GM23338 (cell line): ENCODE measurements around the gene ANKRD11.

Source experiments
- EZH2 ChIP-seq: fragments of 200-600 bp; sonication (generic); IDR thresholded peaks from one replicate; pipeline ENCODE4 v1.8.0; 2017; ENCODE audit warnings: antibody characterized with exemption, mild to moderate bottlenecking, low read depth; ENCODE audit not compliant: unreplicated experiment
- EZH2phosphoT487 ChIP-seq: fragments of 200-600 bp; sonication (generic); IDR thresholded peaks from one replicate; pipeline ENCODE4 v1.8.1; 2018; ENCODE audit warnings: antibody characterized with exemption; ENCODE audit not compliant: unreplicated experiment
- POLR2AphosphoS5 ChIP-seq: IDR thresholded peaks from 2 replicates; pipeline ENCODE4 v1.6.1; 2016; ENCODE audit warnings: antibody characterized with exemption, low read depth
- STAT1 ChIP-seq: IDR thresholded peaks from one replicate; pipeline ENCODE4 v1.6.1; 2016; ENCODE audit warnings: antibody characterized with exemption; ENCODE audit not compliant: unreplicated experiment
- TF ChIP-seq, protein P1 (sequence below), 2 experiments: fragments of 200-600 bp in 1 of 2; sonication (generic) in 1 of 2; conservative IDR thresholded peaks; 2 replicates each; pipeline versions ENCODE4 v1.5.1 to v1.6.1; 2016 to 2017; ENCODE audit warnings: antibody characterized with exemption in 2 of 2, low read depth in 2 of 2, mild to moderate bottlenecking in 2 of 2, moderate library complexity in 1 of 2

DNA sequence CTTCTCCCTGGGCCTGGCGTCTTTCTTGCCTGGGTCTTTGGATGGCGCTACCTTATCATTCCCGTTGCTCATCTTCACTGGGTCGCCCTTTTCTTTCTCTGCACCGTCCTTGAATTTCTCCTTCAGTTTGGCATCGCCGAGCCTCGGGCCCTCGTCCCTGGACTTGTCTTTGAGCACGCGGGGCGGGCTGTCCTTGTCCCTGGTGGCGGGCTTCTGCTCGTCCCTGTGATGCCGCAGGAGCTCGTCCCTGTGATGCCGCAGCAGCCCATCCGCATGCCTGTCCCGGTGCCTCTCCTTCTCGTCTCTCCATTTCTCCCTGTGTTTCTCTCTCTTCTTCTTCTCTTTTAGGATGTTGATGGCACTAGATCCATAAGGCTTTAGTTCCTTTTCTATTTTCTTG, 208.5 kb downstream of the ANKRD11 start:
- TF ChIP-seq STAT1, result no peak
- TF ChIP-seq EZH2, result no peak
- TF ChIP-seq, protein P1, sequence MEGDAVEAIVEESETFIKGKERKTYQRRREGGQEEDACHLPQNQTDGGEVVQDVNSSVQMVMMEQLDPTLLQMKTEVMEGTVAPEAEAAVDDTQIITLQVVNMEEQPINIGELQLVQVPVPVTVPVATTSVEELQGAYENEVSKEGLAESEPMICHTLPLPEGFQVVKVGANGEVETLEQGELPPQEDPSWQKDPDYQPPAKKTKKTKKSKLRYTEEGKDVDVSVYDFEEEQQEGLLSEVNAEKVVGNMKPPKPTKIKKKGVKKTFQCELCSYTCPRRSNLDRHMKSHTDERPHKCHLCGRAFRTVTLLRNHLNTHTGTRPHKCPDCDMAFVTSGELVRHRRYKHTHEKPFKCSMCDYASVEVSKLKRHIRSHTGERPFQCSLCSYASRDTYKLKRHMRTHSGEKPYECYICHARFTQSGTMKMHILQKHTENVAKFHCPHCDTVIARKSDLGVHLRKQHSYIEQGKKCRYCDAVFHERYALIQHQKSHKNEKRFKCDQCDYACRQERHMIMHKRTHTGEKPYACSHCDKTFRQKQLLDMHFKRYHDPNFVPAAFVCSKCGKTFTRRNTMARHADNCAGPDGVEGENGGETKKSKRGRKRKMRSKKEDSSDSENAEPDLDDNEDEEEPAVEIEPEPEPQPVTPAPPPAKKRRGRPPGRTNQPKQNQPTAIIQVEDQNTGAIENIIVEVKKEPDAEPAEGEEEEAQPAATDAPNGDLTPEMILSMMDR (conservative IDR thresholded peaks at IDR 0.05; ENCODE audit: low read depth in 2 of 2), result no peak
- no peak for TF ChIP-seq POLR2AphosphoS5
- TF ChIP-seq EZH2phosphoT487, result no peak
